Measurements from ENCODE around the gene FAM3D.
"Not testable (repeated sequence)": the region's sequence is repeated elsewhere in the genome, so short reads cannot be mapped to it uniquely, and the experiment has no call there.

FAM3D gene, protein sequence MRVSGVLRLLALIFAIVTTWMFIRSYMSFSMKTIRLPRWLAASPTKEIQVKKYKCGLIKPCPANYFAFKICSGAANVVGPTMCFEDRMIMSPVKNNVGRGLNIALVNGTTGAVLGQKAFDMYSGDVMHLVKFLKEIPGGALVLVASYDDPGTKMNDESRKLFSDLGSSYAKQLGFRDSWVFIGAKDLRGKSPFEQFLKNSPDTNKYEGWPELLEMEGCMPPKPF

DNA sequence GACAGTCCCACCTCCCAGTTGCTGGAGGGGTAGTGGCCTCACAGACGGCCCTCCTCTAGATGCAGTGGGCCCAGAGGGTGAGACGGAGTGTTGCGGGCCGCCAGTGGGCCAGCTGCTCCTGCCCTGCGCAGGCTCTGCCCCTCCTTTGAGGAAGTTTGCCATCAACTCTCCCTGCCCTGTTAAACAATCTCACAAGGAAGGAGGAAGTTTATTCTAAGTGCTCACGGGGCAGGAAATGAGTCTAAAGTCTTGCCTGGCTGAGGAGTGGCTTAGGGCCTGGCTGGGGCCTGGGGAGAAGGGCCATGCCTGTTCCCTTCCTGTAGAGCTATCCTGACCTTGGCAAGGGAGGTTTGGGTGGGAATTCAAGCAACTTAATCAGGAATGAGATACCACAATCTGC, at the start of gene FAM3D:
FAM3D (minus strand) TSS at position 92 of the 400 bp plus-strand sequence. CDS start 11,211 bp downstream, outside the sequence.
- no peak for DNase-seq

DNA sequence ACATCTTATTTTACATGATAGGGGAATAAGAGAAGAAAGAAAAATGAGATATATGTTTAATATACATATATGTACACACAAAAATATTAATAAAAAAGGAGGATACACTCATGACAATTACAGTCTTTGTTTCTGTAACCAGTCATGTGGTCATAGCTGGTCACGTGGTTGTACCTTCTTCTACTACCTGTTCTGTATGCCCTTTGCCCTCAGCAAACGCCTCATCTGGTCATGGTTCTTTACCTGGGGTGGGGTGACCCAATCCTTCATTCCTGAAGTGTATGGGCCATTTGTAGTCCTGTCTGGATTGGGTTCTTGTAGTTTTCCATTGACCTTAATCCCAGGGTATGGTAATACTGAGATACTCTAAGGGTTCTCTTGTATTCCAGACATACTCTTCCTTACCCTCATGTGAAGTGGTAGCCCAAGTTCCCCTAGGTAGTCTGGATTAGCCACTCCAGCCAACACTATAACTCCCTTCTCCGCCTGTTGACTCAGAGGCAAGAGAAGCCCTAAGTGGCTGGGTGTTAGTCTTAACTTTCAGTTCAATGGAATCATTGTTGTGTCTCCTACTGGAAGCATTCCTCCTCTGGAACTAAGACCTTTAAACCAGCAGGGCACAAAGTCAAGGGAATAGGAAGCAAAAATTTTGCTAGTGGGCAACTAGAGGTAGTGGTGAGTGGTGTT, 47.3 kb upstream of the FAM3D start:
- no peak for DNase-seq

DNA sequence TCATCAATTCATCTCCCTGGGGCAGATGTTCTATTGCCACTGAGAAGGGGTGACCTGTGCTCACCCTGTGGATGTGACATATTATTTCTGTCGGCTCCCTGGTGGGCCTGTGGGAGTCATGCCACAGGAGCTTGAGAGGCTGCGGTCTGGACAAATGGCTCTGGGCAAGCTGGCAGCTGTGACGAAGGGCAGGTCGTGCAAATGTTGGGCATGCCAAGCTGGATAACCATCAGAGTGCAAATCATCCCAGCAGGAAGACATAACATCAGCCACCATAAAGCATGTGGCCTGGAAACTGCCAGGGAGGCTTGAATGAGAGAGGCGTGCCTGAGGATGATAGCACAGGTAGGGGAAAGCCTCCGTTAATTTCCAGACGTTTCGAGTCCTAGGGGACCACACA, 45.3 kb upstream of the FAM3D start:
- no peak for DNase-seq

DNA sequence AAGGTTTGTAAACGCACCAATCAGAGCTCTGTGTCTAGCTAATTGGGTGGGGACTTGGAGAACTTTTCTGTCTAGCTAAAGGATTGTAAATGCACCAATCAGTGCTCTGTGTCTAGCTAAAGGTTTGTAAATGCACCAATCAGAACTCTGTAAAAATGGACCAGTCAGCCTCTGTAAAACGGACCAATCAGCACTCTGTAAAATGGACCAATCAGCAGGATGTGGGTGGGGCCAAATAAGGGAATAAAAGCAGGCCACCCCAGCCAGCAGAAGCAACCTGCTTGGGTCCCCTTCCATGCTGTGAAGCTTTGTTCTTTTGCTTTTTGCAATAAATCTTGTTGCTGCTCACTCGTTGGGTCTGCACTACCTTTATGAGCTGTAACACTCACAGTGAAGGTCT, 42.4 kb upstream of the FAM3D start:
- not testable (repeated sequence) for DNase-seq

DNA sequence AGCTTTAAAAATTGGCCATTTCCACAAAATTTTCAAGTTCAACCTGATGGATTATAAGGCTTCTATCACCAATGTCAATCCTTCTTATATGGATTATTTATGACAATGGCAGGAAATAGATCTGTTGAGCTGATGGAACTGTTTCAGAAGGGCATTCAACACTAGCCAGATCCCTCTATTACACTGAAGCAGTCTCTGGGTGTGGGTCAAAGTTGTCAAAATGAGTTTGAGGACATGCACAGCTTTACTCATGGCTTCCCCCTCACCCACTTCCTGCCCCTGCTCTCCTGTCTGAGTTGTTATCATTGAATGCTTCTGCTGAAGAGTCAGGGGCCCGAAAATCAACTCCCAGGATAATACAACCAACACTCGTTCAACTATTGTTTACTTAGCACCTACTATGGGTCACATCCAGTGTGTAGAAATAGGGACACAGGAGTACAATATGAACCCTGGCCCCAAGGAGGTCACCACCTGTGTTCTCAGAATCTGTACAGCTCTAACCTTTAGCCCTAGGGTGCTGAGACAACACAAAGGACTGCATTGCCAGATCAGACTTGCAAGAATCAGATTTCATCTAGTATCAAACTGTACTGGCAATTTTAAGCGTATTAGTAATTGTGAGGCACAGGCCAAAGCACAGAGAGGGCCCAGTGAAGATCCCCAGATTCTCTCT, 41.7 kb upstream of the FAM3D start:
- no peak for DNase-seq

DNA sequence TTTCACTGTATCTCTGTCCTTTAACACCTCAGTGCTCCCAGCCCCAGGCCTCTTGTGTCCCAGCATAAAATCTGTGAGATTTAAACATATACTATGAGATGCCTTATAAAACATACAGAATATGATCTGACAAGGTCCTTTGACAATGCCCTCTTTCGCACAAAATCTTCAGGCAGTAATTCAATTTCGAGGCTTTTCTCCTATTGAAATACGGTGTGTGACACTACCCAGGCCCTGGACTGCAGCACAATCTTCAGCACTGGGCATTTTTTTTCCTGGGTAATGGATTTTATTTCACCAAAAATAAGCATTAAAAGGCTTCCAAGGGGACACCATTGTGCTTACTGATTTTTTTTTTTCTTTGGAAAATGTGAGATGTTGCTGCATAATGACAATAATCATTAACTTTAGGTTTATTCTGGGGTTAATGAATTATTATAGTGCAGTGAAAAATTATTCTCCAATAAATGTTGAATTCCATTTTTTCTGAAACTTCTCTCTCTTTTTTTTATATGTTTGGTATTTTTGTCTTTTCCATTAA, 40.9 kb upstream of the FAM3D start:
- DNase-seq, result no peak

DNA sequence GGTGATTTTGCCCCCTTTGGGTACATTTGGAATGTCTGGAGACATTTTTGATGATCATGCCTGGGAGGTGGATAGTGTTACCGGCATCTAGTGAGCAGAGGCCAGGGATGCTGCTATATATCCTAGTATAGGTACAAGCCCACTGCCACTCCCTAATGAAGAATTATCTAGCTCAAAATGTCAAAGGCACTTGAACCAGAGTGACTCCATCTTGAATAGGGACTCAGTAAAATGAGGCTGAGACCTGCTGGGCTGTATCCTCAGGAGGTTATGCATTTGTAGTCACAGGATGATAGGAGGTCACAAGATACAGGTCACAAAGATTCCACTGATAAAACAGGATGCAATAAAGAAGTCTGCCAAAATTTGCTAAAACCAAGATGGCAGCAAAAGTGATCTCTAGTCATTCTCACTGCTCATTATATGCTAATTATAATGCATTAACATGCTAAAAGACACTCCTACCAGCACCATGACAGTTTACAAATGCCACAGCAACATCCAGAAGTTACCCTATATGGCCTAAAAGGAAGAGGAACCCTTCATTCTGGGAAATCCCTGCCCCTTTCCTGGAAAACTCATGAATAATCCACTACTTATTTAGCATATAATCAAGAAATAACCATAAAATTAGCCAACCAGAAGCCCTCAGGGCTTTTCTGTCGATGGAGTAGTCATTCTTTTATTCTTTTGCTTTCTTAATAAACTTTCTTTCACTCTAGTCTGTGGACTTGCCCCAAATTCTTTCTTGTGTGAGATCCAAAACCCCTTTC, 40.0 kb upstream of the FAM3D start:
- DNase-seq, result no peak

DNA sequence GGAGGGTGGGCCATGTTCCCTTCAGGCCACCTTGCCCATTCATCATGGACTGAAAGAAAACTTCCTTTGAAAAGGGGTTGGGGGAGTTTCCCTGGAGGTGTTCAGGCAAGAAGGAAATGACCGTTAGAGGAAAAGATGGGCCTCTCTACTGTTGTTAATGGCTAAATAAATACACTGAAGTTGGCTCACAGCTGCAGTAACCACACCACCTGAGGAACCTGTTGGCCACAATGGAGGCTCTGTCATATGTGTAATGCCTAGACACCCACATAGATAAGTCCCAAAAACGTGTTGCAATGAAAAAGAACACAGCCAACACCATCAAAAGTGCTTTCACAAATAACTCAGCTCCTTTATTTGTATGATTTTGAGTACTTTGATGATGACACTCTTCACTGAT, 38.2 kb upstream of the FAM3D start:
- no peak for DNase-seq

DNA sequence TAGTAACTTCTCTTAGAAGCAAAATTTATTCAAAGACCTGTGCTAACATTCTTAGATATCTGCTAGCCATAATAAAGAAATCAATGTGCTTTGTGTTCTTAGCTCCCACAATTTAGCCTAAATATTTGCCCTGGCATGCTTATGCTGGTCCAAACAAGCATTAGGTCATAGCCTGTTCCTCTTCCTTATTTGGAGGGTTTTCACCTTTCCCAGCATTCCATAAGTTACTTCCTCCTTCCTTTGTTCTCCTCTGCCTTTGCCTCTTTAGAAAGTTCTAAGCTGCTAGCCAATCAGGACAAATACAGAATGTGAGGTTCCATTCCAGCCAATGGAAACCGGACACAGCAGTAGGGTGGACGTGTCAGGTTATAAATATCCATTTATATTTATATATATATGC, 37.7 kb upstream of the FAM3D start:
- not testable (repeated sequence) for DNase-seq

DNA sequence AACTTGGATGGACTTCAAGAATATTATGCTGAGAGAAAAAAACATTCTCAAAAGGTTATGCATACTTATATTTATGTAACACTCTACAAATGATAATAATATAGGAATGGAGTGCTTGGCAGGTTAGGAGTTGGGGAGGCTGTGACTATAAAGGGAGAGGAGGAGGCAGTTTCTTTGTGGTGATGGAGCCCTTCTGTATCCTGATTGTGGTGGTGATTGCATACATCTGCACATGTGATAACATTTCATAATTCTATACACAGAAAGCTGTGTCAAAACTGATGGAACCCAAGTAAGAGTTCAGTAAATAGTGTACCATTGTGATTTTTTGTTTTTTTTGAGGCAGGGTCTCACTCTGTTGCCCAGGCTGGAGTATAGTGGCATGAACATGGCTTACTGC, 31.7 kb upstream of the FAM3D start:
- no peak for DNase-seq

DNA sequence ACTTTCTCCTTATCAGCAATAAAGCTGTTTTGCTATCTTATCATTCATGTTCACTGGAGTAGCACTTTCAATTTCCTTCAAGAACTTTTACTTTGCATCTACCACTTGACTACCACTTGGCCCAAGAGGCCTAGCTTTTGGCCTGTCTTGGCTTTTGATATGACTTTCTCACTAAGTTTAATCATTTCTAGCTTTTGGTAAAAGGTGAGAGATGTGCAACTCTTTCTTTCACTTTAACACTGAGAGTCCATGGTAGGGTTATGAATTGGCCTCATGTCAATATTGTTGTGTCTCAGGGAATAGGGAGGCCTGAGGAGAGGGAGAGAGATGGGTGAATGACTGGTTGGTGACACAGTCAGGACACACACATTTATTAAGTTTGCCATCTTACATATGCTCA, 31.0 kb upstream of the FAM3D start:
- no peak for DNase-seq

DNA sequence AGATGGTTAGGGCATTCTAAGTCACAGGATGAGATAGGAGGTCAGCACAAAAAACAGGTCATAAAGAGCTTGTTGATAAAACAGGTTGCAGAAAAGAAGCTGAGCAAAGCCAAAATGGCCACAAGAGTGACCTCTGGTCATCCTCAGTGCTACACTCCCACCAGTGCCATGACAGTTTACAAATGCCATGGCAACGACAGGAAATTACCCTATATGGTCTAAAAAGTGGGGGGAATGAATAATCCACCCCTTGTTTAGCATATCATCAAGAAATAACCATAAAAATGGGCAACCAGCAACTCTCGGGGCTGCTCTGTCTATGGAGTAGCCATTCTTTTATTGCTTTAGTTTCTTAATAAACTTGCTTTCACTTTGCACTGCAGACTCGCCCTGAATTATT, 30.2 kb upstream of the FAM3D start:
- DNase-seq, result not testable (repeated sequence)

DNA sequence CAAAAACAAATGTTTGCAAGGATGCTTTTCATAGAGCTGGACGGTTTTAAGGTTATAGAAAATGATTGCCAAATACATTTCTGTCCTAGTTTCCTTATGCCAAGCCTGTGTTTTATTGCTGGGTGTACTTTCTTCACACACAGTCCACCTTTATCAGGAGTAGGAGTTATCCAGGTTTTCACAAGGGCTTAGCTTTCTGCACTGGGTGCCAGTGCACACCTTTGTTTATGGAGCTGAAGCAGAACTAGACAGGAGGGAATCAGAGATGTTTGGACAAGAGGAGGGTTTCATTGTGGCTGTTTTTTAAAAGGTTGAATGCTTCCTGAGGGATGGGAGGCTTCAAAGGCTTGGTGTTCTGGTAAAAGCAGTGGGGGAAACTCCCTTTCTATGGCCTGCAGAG, 29.5 kb upstream of the FAM3D start:
- no peak for DNase-seq

DNA sequence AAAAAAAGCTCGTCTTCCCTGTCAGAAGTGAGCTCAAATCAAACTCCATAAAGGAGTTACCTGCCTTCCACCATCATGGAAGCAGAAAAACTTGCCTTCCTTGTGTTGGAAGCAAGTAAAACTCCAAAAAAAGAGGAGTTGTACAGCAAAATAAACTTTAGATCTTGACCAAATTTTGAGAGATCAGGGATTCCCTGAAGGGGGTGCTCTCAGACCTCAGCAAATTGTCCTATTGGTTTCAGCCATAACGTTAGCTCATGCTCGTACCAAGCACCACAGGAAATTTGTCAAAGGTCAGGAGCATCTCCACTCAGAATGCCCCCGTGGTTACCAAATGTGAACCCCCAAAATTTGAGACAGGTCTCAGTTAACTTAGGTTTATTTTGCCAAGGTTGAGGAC, 28.7 kb upstream of the FAM3D start:
- not testable (repeated sequence) for DNase-seq

DNA sequence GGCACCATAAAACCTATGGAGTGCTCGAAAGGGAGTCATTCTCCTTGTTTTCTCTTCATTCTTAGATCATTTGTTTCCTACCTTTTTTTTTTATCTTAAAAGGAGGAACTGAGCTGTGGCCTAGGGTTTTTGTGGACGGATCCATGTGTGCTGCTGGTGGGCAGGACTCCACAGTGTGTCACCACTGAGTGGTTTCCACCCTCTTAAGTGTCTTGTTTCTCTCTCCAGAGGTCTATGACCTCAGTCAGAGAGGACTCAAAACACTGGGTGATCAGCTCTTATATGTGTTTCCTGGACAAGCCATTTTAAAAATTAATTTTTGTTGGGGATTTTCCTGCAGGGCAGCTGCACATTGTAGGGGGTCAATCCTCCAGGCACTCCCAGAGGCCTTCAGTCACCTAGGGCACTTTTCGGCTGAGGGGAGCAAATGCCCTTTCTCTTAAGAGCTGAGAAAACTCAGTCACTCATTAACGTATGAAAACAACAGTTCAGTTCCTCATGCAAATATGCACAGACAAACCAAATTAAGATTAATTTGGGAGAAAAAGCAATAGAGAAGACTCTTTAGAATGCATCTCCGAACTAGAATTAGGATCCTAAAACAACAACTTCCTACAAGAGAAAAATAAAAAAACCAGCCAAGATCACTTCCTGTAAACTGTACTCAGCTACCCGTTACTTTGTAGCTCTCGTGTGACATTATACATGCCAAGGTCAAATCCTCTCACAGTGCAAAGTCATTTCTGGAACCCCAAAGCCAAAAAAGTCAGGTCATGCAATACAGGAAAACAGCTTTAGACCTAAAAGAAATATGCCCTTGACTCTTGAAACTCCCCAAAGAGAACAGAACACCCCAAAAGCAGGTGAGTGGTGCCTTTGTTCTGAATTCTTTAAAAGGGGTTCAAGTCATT, 27.6 kb upstream of the FAM3D start:
- DNase-seq, result no peak

DNA sequence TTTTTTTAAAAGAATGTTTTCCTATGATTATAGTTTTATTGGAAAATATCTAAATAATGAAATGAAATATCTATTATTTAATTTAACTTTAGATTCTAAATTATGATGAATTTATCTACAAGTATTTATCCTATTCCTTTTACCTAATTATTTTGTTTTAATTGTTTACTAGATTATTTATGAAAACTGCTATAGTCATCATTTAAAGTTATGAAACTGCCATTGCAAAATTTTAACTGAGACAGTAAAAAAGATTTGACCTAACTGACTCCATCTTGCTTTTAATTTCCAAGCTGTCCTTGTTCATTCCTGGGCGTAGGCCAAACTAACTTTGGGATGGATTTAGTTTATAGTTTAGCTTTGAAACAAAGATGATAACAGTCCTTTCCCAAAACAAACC, 25.9 kb upstream of the FAM3D start:
- no peak for DNase-seq

DNA sequence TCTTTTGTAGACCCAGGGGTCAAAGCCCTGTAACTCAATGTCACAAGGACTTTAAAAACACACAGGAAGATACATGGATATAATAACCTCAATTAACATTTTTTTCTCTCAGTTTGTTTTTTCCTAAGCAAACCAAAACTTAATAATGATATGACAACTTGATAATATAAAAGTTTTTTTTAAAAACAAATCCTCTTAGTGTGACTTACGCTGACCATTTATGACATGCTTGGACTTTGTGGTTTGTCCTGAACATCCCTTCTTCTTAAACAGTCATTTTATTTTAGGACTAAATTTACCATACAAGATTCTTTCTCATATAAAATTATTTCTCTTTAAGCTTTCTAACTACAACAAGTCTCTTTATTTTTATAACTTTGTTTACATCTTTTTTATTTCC, 25.4 kb upstream of the FAM3D start:
- DNase-seq, result no peak

DNA sequence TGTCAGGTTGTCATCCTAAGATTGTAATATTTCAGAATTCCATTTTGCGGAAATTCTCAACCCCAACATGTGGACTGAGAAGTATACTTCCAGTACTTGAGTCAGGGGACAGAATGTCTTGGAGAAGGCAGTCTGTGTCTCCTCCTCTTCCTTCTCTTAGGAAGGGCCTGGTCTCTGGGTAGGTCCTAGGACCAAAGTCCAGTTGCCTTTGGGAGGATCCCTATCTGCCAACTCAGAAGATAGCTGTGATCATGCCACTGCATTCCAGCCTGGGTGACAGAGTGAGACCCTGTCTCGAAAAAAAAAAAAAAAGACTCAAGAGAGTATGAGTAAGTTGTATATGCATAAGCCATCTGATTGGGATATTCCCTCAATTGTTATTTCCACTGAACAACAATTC, 23.9 kb upstream of the FAM3D start:
- no peak for DNase-seq

DNA sequence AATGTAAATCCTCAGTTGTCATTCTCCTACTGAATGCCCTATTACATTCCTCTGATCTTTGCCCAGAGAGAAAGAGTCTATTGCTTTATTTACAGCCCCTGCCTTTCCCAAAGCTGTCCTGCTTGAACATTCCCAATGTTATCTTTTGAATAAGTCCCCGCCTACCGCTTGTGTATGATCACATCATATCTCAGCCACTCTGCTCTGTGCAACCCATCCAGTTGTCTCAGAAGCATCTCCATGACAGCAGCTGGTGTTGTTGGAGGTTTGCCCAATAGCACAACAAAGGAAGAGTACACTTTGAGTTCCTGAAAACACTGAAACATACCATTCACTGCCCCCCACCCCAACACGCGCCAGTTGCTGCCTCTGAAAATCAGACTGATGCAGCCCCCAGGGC, 22.0 kb upstream of the FAM3D start:
- DNase-seq, result no peak

DNA sequence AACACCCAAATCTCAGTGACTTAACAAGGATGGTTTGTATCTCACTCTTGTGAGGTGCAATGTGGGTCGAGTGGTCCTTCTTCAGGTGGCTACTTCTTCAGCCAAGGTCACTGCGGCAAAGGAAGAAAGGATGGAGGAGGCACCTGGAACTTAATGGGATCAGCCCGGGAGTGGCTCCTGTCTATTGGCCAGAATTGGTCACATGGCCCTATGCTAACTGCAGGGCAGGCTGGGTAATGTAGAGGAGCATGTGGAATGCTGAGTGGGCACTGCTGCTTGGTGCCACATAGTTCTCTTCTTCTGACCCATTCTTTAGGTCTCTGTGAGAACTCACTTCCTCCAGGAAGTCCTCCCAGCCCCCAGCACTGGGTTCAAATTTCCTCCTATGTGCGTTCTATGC, 20.3 kb upstream of the FAM3D start:
- DNase-seq, result no peak

DNA sequence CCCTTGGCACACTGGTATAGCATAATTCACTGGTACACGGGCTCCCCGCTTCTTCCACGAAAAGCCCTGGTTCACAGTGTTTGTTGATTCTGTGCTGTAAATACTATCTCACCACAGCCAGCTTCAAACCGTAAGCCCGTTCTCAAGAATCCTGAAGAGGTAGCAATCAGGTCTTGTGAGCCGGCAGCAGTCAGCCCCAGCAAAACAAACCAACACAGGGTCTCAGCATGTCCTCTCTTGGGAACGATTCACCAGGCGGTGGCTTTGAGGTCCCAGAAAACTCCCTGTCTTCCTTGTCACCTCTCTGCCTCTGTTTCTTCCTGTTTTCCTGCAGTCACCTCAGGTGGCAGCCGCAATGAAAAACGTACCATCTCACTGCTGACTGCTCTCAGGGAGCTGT, 19.1 kb upstream of the FAM3D start:
- DNase-seq, result no peak

DNA sequence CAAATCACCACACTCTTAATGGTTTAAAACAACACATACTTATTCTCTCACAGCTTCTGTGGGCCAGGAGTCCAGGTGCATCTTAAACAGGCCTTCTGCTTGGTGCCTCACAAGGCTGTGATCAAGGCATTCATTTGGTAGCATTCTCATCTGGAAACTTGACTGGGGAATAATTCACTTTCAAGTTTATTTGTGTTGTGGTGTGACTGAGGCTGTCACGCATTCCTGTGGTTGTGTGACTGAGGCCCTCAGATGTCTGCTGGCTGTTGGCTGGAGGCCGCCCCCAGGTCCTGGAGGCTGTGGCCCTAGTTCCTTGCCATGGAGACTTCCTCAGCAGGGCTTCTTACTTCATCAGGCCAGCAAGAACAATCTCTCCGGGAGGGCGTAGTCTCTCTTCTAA, 16.9 kb upstream of the FAM3D start:
- DNase-seq, result peak in 1 of 2 donors; percentile 13
